Ascending aorta (tissue), 2 donors: ENCODE results near the gene PPP3R1. TPM values are rescaled to one million over a fixed set of nuclear protein-coding genes. Genes with fewer than 3 reads are reported as not detected.
A peak's percentile ranks its signal among the peaks of the same experiment; 100 is the strongest.

Experiments used
- DNase-seq, 2 donors: peaks; one replicate each; pipeline ENCODE4 v3.0.0-alpha.2; 2019; ENCODE audit warnings: low spot score in 2 of 2
- H3K27ac ChIP-seq, 2 donors: fragments of 200-600 bp; sonication (generic); one replicate each; pipeline ENCODE4 v1.5.1; 2016 to 2017; ENCODE audit warnings: mild to moderate bottlenecking in 1 of 2
- H3K27me3 ChIP-seq: fragments of 200-600 bp; sonication (generic); one replicate; pipeline ENCODE4 v1.5.1; 2017
- H3K36me3 ChIP-seq, 2 donors: fragments of 200-600 bp; sonication (generic); one replicate each; pipeline ENCODE4 v1.5.1; 2016
- H3K4me1 ChIP-seq, 2 donors: fragments of 200-600 bp; sonication (generic); one replicate each; pipeline ENCODE4 v1.5.1; 2016 to 2017; ENCODE audit warnings: mild to moderate bottlenecking in 1 of 2
- H3K4me3 ChIP-seq, 2 donors: fragments of 200-600 bp; sonication (generic); one replicate each; pipeline ENCODE4 v1.5.1; 2016 to 2017; ENCODE audit warnings: mild to moderate bottlenecking in 1 of 2
- H3K9me3 ChIP-seq, 2 donors: fragments of 200-600 bp; sonication (generic); one replicate each; pipeline ENCODE4 v1.5.1; 2016
- CTCF ChIP-seq, 3 experiments: fragments of 200-600 bp in 2 of 3; fragments of 450-650 bp in 1 of 3; sonication (generic) in 2 of 3; IDR thresholded peaks; one replicate each; pipeline ENCODE4 v1.5.1; 2016 to 2019; ENCODE audit warnings: antibody characterized with exemption in 3 of 3, mild to moderate bottlenecking in 1 of 3, moderate library complexity in 1 of 3
- intact Hi-C: fragments of 100-400 bp; cut with DNase I; formaldehyde crosslinking; loops from one replicate; pipeline ENCODE4 v1.15.1; 2023
- total RNA-seq: library from RNA; depleted of rRNA; stranded (reverse); fragments of >200 nt; gene quantifications from one replicate; pipeline ENCODE4 v1.1.0, GENCODE V29; 2016

PPP3R1 gene
- total RNA-seq, 1 donor from 2014 or later, result 16.8 TPM

- DNase-seq, result no peak
- intact Hi-C loops, result loop anchor here (1.0 to 5.0 kb wide), 3 partner anchors 56 to 246 kb away; partner anchors contain the start of gene PPP3R1
- H3K9me3 ChIP-seq, result no peaks in the 10 kb centered on the region
- no peak overlapping the region for H3K27ac ChIP-seq
- no peaks in the 10 kb centered on the region for H3K36me3 ChIP-seq
- TF ChIP-seq CTCF (IDR thresholded peaks at IDR 0.05), result peak; percentile 53 to 74 (median 58)
- H3K27me3 ChIP-seq, result no peaks in the 10 kb centered on the region
- no peak overlapping the region for H3K4me3 ChIP-seq
- H3K4me1 ChIP-seq, result peaks cover 0 to 25% of the 10 kb centered on the region in 2 donors
Observed at GRCh38 chr2:68196120-68196716, 56.1 kb downstream of the PPP3R1 start.

GRCh38 chr2:68195096-68195495, 57.2 kb downstream of the PPP3R1 start:
- intact Hi-C loops, result loop anchor here (5.0 kb wide), 1 partner anchor 247 kb away; no protein-coding TSS in a partner anchor
- DNase-seq, result no peak
- H3K4me3 ChIP-seq, result no peak overlapping the region
- H3K9me3 ChIP-seq, result no peaks in the 10 kb centered on the region
- H3K27ac ChIP-seq, result peak overlapping the region in 1 of 2 donors; percentile 15
- no peaks in the 10 kb centered on the region for H3K27me3 ChIP-seq
- H3K36me3 ChIP-seq, result no peaks in the 10 kb centered on the region
- H3K4me1 ChIP-seq, result peaks cover 0 to 25% of the 10 kb centered on the region in 2 donors
- no peak for TF ChIP-seq CTCF (IDR thresholded peaks at IDR 0.05)

GRCh38 chr2:68193787-68194372, 58.5 kb downstream of the PPP3R1 start:
- Histone ChIP-seq H3K36me3 (no peaks in the 10 kb centered on the region), H3K4me1 (peaks cover 0 to 25% of the 10 kb centered on the region in 2 donors), H3K27ac (no peak overlapping the region), H3K4me3 (no peak overlapping the region), H3K9me3 (no peaks in the 10 kb centered on the region), H3K27me3 (no peaks in the 10 kb centered on the region)
- intact Hi-C loops, result no loop called here
- DNase-seq, result no peak
- TF ChIP-seq CTCF (IDR thresholded peaks at IDR 0.05), result no peak

GRCh38 chr2:68193144-68193543, 59.2 kb downstream of the PPP3R1 start:
- H3K9me3 ChIP-seq, result no peaks in the 10 kb centered on the region
- H3K36me3 ChIP-seq, result no peaks in the 10 kb centered on the region
- no peaks in the 10 kb centered on the region for H3K27me3 ChIP-seq
- no peak overlapping the region for H3K4me3 ChIP-seq
- no peak for TF ChIP-seq CTCF (IDR thresholded peaks at IDR 0.05)
- no peak for DNase-seq
- H3K27ac ChIP-seq, result no peak overlapping the region
- intact Hi-C loops, result no loop called here
- H3K4me1 ChIP-seq, result peaks cover 0 to 25% of the 10 kb centered on the region in 2 donors

GRCh38 chr2:68190991-68191731, 61.2 kb downstream of the PPP3R1 start:
- H3K4me1 ChIP-seq, result peaks cover 0 to 22% of the 10 kb centered on the region in 2 donors

More at GRCh38 chr2:68190991-68191731, 61.2 kb downstream of the PPP3R1 start:
- no peak for DNase-seq
- no peak for TF ChIP-seq CTCF (IDR thresholded peaks at IDR 0.05)
- no peaks in the 10 kb centered on the region for H3K9me3 ChIP-seq
- H3K27ac ChIP-seq, result no peak overlapping the region
- H3K27me3 ChIP-seq, result no peaks in the 10 kb centered on the region
- H3K4me3 ChIP-seq, result no peak overlapping the region
- intact Hi-C loops, result no loop called here
- H3K36me3 ChIP-seq, result peaks cover 0 to 4% of the 10 kb centered on the region in 2 donors
